ENCODE measurements around the gene GMDS.

- no peak for TF ChIP-seq ZNF512 (CRISPR knock-in tag; IDR thresholded peaks at IDR 0.05; ENCODE audit: borderline replicate concordance)
- no peak for TF ChIP-seq ZBTB21 (CRISPR knock-in tag; IDR thresholded peaks at IDR 0.05; ENCODE audit: borderline replicate concordance)
- TF ChIP-seq CTCF (IDR thresholded peaks at IDR 0.05) = no peak
- no peak for TF ChIP-seq SMAD3 (CRISPR knock-in tag; IDR thresholded peaks at IDR 0.05; ENCODE audit: borderline replicate concordance)
Measured at GRCh38 chr6:1916334-1917070, 328.9 kb downstream of the GMDS start.

All from WTC11 (cell line).